GM23338 (cell line): ENCODE results near the gene SLC9A8. TPM values are rescaled to one million over a fixed set of nuclear protein-coding genes. Genes with fewer than 3 reads are reported as not detected.

Experiments used
- ATAC-seq: fragments of 200-7000 bp; cut with Tn5 transposase; 3 replicates; pipeline ENCODE4 v1.9.1; 2020
- DNase-seq: peaks from one replicate; pipeline ENCODE4 v3.0.0-alpha.2; 2015; ENCODE audit warnings: low spot score
- H2AFZ ChIP-seq: fragments of 200-600 bp; sonication (generic); 2 replicates; pipeline ENCODE4 v1.8.0; 2016; ENCODE audit warnings: antibody characterized with exemption, mild to moderate bottlenecking, moderate library complexity
- H3F3A ChIP-seq: fragments of 200-600 bp; sonication (generic); replicated peaks from 2 replicates; pipeline ENCODE4 v1.8.0; 2017; ENCODE audit warnings: antibody characterized with exemption, mixed run types, low read depth
- H3K27ac ChIP-seq: fragments of 200-600 bp; sonication (generic); 2 replicates; pipeline ENCODE4 v1.6.1; 2016; ENCODE audit warnings: low read depth
- H3K27me3 ChIP-seq: fragments of 200-600 bp; sonication (generic); 2 replicates; pipeline ENCODE4 v1.8.0; 2016; ENCODE audit warnings: mild to moderate bottlenecking, mixed run types, moderate library complexity; ENCODE audit not compliant: insufficient read depth
- H3K36me3 ChIP-seq: fragments of 200-600 bp; sonication (generic); 2 replicates; pipeline ENCODE4 v1.8.0; 2016; ENCODE audit warnings: mild to moderate bottlenecking; ENCODE audit not compliant: insufficient read depth
- H3K4me1 ChIP-seq: fragments of 200-600 bp; sonication (generic); 2 replicates; pipeline ENCODE4 v1.8.0; 2016; ENCODE audit warnings: mild to moderate bottlenecking, moderate library complexity; ENCODE audit not compliant: insufficient read depth
- H3K4me2 ChIP-seq: fragments of 200-600 bp; sonication (generic); 2 replicates; pipeline ENCODE4 v1.7.1; 2017; ENCODE audit warnings: mixed run types
- H3K4me3 ChIP-seq: fragments of 200-600 bp; sonication (generic); 2 replicates; pipeline ENCODE4 v1.6.1; 2016; ENCODE audit warnings: mixed run types
- H3K79me2 ChIP-seq: fragments of 200-600 bp; sonication (generic); replicated peaks from 2 replicates; pipeline ENCODE4 v1.8.0; 2017; ENCODE audit warnings: mild to moderate bottlenecking; ENCODE audit not compliant: insufficient read depth
- H3K9me2 ChIP-seq: fragments of 200-600 bp; sonication (generic); 2 replicates; pipeline ENCODE4 v1.8.0; 2017; ENCODE audit not compliant: insufficient read depth
- H4K20me1 ChIP-seq: fragments of 200-600 bp; sonication (generic); replicated peaks from 2 replicates; pipeline ENCODE4 v1.8.0; 2017; ENCODE audit warnings: mild to moderate bottlenecking; ENCODE audit not compliant: insufficient read depth
- H3K27ac Mint-ChIP-seq: 2 replicates; pipeline ENCODE4 v1.8.0; 2020; ENCODE audit warnings: inconsistent platforms, mild to moderate bottlenecking, moderate library complexity, mixed read lengths
- H3K27me3 Mint-ChIP-seq: 3 replicates; pipeline ENCODE4 v1.8.0; 2022; ENCODE audit warnings: low read depth, mild to moderate bottlenecking, moderate library complexity, mixed read lengths, inconsistent platforms; ENCODE audit not compliant: insufficient read depth, poor library complexity
- H3K36me3 Mint-ChIP-seq: 3 replicates; pipeline ENCODE4 v1.8.0; 2021; ENCODE audit warnings: low read depth, mild to moderate bottlenecking, inconsistent platforms, moderate library complexity, mixed read lengths
- H3K4me1 Mint-ChIP-seq: 3 replicates; pipeline ENCODE4 v1.8.0; 2020; ENCODE audit warnings: mild to moderate bottlenecking, inconsistent platforms, mixed read lengths
- H3K4me3 Mint-ChIP-seq: 3 replicates; pipeline ENCODE4 v1.8.0; 2021; ENCODE audit warnings: moderate library complexity, mild to moderate bottlenecking, inconsistent platforms, mixed read lengths
- H3K9me3 Mint-ChIP-seq: 3 replicates; pipeline ENCODE4 v1.8.0; 2020; ENCODE audit warnings: moderate library complexity, mild to moderate bottlenecking, inconsistent platforms, mixed read lengths
- ETS1 ChIP-seq: IDR thresholded peaks from 2 replicates; pipeline ENCODE4 v1.6.1; 2016; ENCODE audit warnings: antibody characterized with exemption
- EZH2 ChIP-seq: fragments of 200-600 bp; sonication (generic); IDR thresholded peaks from one replicate; pipeline ENCODE4 v1.8.0; 2017; ENCODE audit warnings: antibody characterized with exemption, mild to moderate bottlenecking, low read depth; ENCODE audit not compliant: unreplicated experiment
- EZH2phosphoT487 ChIP-seq: fragments of 200-600 bp; sonication (generic); IDR thresholded peaks from one replicate; pipeline ENCODE4 v1.8.1; 2018; ENCODE audit warnings: antibody characterized with exemption; ENCODE audit not compliant: unreplicated experiment
- JUNB ChIP-seq: IDR thresholded peaks from one replicate; pipeline ENCODE4 v1.6.1; 2016; ENCODE audit warnings: antibody characterized with exemption; ENCODE audit not compliant: unreplicated experiment
- POLR2AphosphoS5 ChIP-seq: IDR thresholded peaks from 2 replicates; pipeline ENCODE4 v1.6.1; 2016; ENCODE audit warnings: antibody characterized with exemption, low read depth
- REST ChIP-seq: IDR thresholded peaks from one replicate; pipeline ENCODE4 v1.6.1; 2018; ENCODE audit warnings: antibody characterized with exemption; ENCODE audit not compliant: unreplicated experiment
- STAT1 ChIP-seq: IDR thresholded peaks from one replicate; pipeline ENCODE4 v1.6.1; 2016; ENCODE audit warnings: antibody characterized with exemption; ENCODE audit not compliant: unreplicated experiment
- ZNF114 ChIP-seq: fragments of 250-450 bp; sonication (Bioruptor Pico); IDR thresholded peaks from 2 replicates; pipeline ENCODE4 v1.5.0; 2020; ENCODE audit warnings: mild to moderate bottlenecking, moderate library complexity
- ZNF331 ChIP-seq: fragments of 250-450 bp; sonication (Bioruptor Pico); IDR thresholded peaks from 2 replicates; pipeline ENCODE4 v1.5.0; 2020; ENCODE audit warnings: low read depth, mild to moderate bottlenecking, moderate library complexity
- polyA plus RNA-seq: library from polyadenylated mRNA; unstranded; fragments of >200 nt; fragmentation: Nextera tagmentation; extraction: Ambion mirVana; gene quantifications from 2 replicates; pipeline ENCODE4 v1.2.1, GENCODE V29; 2016
- total RNA-seq: library from RNA; depleted of rRNA; stranded (reverse); fragments of >200 nt; shearing (Covaris generic); gene quantifications from 2 replicates; pipeline ENCODE4 v1.2.3, GENCODE V29; 2014

The SLC9A8 gene
- total and polyA plus RNA-seq, 2 experiments from 2014 or later = 2.6 to 6.4 TPM

- Histone ChIP-seq H3K9me2 (peaks cover 3% of the 10 kb centered on the region; the same call in 1 of the 2 replicates), H3K4me3 (no peak overlapping the region), H3K27me3 (no peaks in the 10 kb centered on the region), H3K36me3 (peaks cover 13% of the 10 kb centered on the region), H3F3A (0 out of 2 replicates have a peak, but pooled peaks cover under 1% of the 10 kb centered on the region), H4K20me1 (no peaks in the 10 kb centered on the region; the same call in 1 of the 2 replicates), H2AFZ (no peak overlapping the region), H3K4me2 (no peak overlapping the region), H3K4me1 (no peaks in the 10 kb centered on the region), H3K27ac (no peak overlapping the region), H3K79me2 (no peaks in the 10 kb centered on the region; the same call in 1 of the 2 replicates)
- H3K36me3 Mint-ChIP-seq = peaks cover 34% of the 10 kb centered on the region
- no peak for DNase-seq
- no peak for ATAC-seq
- H3K27me3 Mint-ChIP-seq = peaks cover 2% of the 10 kb centered on the region
- H3K27ac Mint-ChIP-seq = no peak overlapping the region
- TF ChIP-seq STAT1 (no peak), EZH2 (no peak), ETS1 (no peak), ZNF331 (CRISPR knock-in tag) (no peak), POLR2AphosphoS5 (no peak), JUNB (no peak), REST (no peak), ZNF114 (CRISPR knock-in tag) (no peak)
- 0 out of 3 replicates have a peak, but pooled peaks cover 3% of the 10 kb centered on the region for H3K4me1 Mint-ChIP-seq
- H3K4me3 Mint-ChIP-seq = no peak overlapping the region
- peaks cover 3% of the 10 kb centered on the region; the same call in 1 of the 3 replicates for H3K9me3 Mint-ChIP-seq
Observed at GRCh38 chr20:49818816-49819215, 6.2 kb downstream of the SLC9A8 start.

GRCh38 chr20:49819702-49820101, 7.1 kb downstream of the SLC9A8 start:
- no peak for ATAC-seq
- no peak overlapping the region for H3K27ac Mint-ChIP-seq
- no peaks in the 10 kb centered on the region for H3F3A ChIP-seq
- no peak for TF ChIP-seq REST
- TF ChIP-seq STAT1 = no peak
- no peak for TF ChIP-seq ZNF331 (CRISPR knock-in tag)
- no peak for TF ChIP-seq ETS1
- no peak for TF ChIP-seq EZH2phosphoT487
- no peak for TF ChIP-seq EZH2
- no peak for TF ChIP-seq JUNB

More at GRCh38 chr20:49819702-49820101, 7.1 kb downstream of the SLC9A8 start:
- Histone ChIP-seq H3K9me2 (peaks cover 3% of the 10 kb centered on the region; the same call in 1 of the 2 replicates), H3K27me3 (no peaks in the 10 kb centered on the region), H3K36me3 (peaks cover 21% of the 10 kb centered on the region), H3K27ac (no peak overlapping the region), H3K4me3 (no peak overlapping the region), H4K20me1 (no peaks in the 10 kb centered on the region; the same call in 1 of the 2 replicates), H3K79me2 (no peaks in the 10 kb centered on the region; the same call in 1 of the 2 replicates), H3K4me2 (no peak overlapping the region), H3K4me1 (no peaks in the 10 kb centered on the region), H2AFZ (no peak overlapping the region)
- H3K4me3 Mint-ChIP-seq = no peak overlapping the region
- peaks cover 3% of the 10 kb centered on the region; the same call in 1 of the 3 replicates for H3K9me3 Mint-ChIP-seq
- H3K27me3 Mint-ChIP-seq = peaks cover 3% of the 10 kb centered on the region
- H3K4me1 Mint-ChIP-seq = no peaks in the 10 kb centered on the region
- no peak for DNase-seq
- peaks cover 38% of the 10 kb centered on the region for H3K36me3 Mint-ChIP-seq
